ENCODE data around the gene PCDHA1. TPM values are rescaled to one million over a fixed set of nuclear protein-coding genes. Genes with fewer than 3 reads are reported as not detected.
"Not testable (repeated sequence)": the region's sequence is repeated elsewhere in the genome, so short reads cannot be mapped to it uniquely, and the experiment has no call there.

The PCDHA1 gene
- total RNA-seq, 1 donor from 2014 or later, result not detected

DNA sequence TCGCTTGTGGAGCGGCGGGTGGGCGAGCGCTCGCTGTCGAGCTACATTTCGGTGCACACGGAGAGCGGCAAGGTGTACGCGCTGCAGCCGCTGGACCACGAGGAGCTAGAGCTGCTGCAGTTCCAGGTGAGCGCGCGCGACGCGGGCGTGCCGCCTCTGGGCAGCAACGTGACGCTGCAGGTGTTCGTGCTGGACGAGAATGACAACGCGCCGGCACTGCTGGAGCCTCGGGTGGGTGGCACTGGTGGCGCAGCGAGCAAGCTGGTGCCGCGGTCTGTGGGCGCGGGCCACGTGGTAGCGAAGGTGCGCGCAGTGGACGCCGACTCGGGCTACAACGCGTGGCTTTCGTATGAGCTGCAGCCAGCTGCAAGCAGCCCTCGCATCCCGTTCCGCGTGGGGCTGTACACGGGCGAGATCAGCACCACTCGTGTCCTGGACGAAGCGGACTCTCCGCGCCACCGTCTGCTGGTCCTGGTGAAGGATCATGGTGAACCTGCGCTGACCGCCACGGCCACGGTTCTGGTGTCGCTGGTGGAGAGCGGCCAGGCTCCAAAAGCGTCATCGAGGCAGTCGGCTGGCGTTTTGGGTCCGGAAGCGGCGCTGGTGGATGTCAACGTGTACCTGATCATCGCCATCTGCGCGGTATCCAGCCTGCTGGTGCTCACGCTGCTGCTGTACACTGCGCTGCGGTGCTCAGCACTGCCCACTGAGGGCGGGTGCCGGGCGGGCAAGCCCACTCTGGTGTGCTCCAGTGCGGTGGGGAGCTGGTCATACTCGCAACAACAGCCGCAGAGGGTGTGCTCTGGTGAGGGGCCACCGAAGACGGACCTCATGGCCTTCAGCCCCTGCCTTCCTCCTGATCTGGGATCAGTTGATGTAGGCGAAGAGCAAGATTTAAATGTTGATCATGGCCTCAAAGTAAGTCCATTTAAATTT lies 57.1 kb downstream of the PCDHA1 start:
- intact Hi-C loops (cut with DNase I), result no loop called here
- DNase-seq (ENCODE audit: low spot score) (no peak), ATAC-seq (no peak)

DNA sequence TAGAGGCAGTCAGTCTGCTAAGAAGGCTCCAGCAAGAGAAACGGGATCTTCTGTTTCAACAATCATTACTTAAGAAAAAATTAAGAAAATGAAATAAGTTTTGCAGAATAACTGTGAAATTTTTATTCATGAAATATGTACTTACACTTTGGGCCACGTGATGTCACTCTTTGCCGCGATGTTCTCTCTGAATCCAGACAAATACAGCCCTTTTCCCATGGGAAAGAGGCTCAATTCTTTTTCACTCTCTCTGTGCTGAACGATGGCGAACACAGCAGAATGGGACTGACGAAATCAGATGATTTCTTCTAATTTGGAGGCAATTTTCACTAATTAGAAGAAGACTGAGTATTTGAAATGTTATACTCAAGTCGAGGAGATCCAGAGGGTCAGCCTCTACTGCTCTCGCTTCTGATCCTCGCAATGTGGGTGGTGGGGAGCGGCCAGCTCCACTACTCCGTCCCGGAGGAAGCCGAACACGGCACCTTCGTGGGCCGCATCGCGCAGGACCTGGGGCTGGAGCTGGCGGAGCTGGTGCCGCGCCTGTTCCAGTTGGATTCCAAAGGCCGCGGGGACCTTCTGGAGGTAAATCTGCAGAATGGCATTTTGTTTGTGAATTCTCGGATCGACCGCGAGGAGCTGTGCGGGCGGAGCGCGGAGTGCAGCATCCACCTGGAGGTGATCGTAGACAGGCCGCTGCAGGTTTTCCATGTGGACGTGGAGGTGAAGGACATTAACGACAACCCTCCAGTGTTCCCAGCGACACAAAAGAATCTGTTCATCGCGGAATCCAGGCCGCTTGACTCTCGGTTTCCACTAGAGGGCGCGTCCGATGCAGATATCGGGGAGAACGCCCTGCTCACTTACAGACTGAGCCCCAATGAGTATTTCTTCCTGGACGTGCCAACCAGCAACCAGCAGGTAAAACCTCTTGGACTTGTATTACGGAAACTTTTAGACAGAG lies 62.5 kb downstream of the PCDHA1 start, which contains the start of gene PCDHA9:
Gene PCDHA9, plus strand, starts transcription at position 244 of the 964 bp plus-strand sequence. Its CDS starts 114 bp downstream, at position 358.
- intact Hi-C loops (cut with DNase I); ATAC-seq; DNase-seq (ENCODE audit: low spot score): not testable (repeated sequence)

DNA sequence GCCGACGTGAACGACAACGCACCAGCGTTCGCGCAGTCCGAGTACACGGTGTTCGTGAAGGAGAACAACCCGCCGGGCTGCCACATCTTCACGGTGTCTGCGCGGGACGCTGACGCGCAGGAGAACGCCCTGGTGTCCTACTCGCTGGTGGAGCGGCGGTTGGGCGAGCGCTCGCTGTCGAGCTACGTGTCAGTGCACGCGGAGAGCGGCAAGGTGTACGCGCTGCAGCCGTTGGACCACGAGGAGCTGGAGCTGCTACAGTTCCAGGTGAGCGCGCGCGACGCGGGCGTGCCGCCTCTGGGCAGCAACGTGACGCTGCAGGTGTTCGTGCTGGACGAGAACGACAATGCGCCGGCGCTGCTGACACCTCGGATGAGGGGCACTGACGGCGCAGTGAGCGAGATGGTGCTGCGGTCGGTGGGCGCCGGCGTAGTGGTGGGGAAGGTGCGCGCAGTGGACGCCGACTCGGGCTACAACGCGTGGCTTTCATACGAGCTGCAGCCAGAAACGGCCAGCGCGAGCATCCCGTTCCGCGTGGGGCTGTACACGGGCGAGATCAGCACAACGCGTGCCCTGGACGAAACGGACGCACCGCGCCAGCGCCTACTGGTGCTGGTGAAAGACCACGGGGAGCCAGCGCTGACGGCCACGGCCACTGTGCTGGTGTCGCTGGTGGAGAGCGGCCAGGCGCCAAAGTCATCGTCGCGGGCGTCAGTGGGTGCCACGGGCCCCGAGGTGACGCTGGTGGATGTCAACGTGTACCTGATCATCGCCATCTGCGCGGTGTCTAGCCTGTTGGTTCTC lies 64.1 kb downstream of the PCDHA1 start:
- not testable (repeated sequence) for DNase-seq (ENCODE audit: low spot score); ATAC-seq

DNA sequence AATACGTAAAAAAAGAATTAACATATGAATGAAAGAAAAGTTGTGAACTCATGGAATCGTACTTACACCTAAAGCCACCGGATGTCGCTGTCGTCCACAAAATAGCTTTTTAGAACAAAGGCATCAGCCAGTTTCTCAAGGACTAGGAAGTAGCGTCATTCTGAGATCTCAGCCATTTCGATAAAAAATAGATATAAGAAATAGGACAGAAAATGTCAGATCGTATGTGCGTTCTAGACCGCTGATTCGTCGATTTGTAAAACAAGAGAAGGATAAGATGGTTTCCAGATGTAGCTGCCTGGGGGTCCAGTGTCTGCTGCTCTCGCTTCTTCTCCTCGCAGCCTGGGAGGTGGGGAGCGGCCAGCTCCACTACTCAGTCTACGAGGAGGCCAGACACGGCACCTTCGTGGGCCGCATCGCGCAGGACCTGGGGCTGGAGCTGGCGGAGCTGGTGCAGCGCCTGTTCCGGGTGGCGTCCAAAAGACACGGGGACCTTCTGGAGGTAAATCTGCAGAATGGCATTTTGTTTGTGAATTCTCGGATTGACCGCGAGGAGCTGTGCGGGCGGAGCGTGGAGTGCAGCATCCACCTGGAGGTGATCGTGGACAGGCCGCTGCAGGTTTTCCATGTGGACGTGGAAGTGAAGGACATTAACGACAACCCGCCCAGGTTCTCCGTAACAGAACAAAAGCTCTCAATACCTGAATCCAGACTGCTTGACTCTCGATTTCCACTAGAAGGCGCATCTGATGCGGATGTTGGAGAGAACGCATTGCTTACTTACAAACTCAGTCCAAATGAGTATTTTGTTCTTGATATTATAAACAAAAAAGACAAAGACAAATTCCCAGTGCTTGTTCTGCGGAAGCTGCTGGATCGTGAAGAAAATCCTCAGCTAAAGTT lies 70.1 kb downstream of the PCDHA1 start, which contains the start of gene PCDHA10:
Gene PCDHA10, plus strand, starts transcription at position 126 of the 903 bp plus-strand sequence. Its CDS starts 152 bp downstream, at position 278.
- DNase-seq (ENCODE audit: low spot score) (no peak), ATAC-seq (no peak)
- intact Hi-C loops (cut with DNase I), result no loop called here

More for the DNA sequence above, 64.1 kb downstream of the PCDHA1 start:
- intact Hi-C loops (cut with DNase I), result not testable (repeated sequence)

DNA sequence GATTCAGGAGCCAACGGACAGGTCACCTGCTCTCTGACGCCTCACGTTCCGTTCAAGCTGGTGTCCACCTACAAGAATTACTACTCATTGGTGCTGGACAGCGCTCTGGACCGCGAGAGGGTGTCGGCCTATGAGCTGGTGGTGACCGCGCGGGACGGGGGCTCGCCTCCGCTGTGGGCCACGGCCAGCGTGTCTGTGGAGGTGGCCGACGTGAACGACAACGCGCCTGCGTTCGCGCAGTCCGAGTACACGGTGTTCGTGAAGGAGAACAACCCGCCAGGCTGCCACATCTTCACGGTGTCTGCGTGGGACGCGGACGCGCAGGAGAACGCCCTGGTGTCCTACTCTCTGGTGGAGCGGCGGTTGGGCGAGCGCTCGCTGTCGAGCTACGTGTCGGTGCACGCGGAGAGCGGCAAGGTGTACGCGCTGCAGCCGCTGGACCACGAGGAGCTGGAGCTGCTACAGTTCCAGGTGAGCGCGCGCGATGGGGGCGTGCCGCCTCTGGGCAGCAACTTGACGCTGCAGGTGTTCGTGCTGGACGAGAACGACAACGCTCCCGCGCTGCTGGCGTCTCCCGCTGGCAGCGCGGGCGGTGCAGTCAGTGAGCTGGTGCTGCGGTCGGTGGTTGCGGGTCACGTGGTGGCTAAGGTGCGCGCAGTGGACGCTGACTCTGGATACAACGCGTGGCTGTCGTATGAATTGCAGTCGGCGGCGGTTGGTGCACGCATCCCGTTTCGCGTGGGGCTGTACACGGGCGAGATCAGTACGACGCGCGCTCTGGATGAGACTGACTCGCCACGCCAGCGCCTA lies 71.4 kb downstream of the PCDHA1 start:
- ATAC-seq, result no peak
- DNase-seq (ENCODE audit: low spot score), result no peak
- intact Hi-C loops (cut with DNase I), result no loop called here

DNA sequence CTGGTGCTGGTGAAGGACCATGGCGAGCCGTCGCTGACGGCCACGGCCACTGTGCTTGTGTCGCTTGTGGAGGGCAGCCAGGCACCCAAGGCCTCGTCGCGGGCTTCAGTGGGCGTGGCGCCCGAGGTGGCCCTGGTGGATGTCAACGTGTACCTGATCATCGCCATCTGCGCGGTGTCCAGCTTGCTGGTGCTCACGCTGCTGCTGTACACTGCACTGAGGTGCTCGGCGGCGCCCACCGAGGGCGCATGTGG lies 72.0 kb downstream of the PCDHA1 start:
- ATAC-seq (no peak), DNase-seq (ENCODE audit: low spot score) (no peak)
- intact Hi-C loops (cut with DNase I), result no loop called here

DNA sequence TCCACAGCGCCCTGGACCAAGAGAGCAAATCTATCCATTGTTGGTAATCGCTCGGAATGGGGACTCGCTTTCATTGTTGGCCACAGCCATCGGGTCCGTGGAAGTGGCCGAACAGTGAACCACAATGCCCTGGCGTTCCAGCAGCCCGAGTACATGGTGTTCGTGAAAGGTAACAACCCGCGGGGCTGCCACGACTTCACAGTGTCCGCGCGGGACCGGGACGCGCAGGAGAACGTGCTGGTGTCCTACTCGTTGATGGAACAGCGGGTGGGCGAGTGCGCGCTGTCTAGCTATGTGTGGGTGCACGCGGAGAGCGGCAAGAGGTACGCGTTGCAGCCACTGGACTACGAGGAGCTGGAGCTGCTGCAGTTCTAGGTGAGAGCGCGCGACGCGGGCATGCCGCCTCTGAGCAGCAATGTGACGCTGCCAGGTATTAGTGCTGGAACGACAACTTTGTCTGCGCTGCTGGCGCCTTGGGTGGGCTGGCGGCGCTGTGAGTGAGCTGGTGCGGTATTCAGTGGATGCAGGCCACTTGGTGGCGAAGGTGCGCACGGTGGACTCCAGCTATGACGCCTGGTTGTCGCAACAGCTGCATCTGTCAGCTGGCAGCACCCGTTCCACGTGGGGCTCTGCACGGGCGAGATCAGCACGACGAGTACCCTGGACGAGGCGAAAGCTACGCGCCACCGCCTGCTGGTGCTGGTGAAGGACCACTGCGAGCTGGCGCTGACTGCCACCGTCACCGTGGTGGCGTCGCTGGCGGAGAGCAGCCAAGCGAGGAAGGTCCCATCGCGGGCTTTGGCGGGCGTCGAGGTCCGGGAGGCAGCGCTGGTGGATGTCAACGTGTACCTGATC lies 76.7 kb downstream of the PCDHA1 start:
- no peak for DNase-seq (ENCODE audit: low spot score)
- ATAC-seq, result no peak
- intact Hi-C loops (cut with DNase I), result no loop called here

DNA sequence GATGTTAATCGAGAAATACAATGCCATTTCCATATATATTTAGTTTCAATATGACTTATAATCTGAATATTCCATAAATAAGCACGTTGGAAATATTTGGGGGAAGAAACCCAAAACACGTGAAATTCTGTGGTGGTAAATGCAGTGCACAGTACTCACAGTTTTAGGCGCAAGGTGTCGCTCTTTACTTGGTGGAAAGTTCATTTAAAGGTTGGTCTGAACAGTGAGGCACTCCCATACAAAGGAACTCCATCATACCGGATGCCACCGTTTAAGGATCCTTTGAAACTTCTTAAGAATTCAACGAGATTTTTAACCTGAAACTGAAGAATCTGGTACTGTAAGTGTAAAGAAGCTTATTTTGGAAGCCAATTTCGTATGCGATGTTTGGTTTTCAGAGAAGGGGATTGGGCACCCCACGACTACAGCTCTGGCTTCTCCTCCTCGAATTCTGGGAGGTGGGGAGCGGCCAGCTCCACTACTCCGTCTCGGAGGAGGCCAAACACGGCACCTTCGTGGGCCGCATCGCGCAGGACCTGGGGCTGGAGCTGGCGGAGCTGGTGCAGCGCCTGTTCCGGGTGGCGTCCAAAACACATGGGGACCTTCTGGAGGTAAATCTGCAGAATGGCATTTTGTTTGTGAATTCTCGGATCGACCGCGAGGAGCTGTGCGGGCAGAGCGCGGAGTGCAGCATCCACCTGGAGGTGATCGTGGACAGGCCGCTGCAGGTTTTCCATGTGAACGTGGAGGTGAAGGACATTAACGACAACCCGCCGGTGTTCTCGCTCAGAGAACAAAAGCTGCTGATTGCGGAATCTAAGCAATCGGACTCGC lies 83.0 kb downstream of the PCDHA1 start, which contains the start of gene PCDHA11:
Gene PCDHA11, plus strand, starts transcription at position 237 of the 834 bp plus-strand sequence. Its CDS starts 147 bp downstream, at position 384.
- ATAC-seq (peak; percentile 51), DNase-seq (ENCODE audit: low spot score) (no peak)
- intact Hi-C loops (cut with DNase I), result no loop called here

DNA sequence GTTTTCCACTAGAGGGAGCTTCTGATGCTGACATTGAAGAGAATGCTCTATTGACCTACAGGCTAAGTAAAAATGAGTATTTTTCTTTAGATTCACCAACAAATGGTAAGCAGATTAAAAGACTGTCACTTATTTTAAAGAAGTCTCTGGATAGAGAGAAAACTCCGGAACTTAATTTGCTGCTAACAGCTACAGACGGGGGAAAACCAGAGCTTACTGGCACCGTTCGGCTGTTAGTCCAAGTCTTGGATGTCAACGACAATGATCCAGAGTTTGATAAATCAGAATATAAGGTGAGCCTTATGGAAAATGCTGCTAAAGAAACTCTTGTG lies 83.6 kb downstream of the PCDHA1 start:
- intact Hi-C loops (cut with DNase I), result no loop called here
- ATAC-seq, result no peak
- no peak for DNase-seq (ENCODE audit: low spot score)

DNA sequence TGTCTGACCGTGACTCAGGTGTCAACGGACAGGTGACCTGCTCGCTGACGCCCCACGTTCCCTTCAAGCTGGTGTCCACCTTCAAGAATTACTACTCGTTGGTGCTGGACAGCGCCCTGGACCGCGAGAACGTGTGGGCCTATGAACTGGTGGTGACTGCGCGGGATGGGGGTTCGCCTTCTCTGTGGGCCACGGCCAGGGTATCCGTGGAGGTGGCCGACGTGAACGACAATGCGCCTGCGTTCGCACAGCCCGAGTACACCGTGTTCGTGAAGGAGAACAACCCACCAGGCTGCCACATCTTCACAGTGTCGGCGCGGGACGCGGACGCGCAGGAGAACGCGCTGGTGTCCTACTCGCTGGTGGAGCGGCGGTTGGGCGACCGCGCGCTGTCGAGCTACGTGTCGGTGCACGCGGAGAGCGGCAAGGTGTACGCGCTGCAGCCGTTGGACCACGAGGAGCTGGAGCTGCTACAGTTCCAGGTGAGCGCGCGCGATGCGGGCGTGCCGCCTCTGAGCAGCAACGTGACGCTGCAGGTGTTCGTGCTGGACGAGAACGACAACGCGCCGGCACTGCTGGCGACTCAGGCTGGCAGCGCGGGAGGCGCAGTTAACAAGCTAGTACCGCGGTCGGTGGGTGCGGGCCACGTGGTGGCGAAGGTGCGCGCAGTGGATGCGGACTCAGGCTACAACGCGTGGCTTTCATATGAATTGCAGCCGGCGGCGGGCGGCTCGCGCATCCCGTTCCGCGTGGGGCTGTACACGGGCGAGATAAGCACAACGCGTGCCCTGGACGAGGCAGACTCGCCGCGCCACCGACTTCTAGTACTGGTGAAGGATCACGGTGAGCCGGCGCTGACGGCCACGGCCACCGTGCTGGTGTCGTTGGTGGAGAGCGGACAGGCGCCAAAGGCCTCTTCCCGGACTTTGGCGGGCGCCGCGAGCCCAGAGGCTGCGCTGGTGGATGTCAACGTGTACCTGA lies 84.6 kb downstream of the PCDHA1 start:
- no peak for ATAC-seq
- intact Hi-C loops (cut with DNase I), result no loop called here
- no peak for DNase-seq (ENCODE audit: low spot score)

DNA sequence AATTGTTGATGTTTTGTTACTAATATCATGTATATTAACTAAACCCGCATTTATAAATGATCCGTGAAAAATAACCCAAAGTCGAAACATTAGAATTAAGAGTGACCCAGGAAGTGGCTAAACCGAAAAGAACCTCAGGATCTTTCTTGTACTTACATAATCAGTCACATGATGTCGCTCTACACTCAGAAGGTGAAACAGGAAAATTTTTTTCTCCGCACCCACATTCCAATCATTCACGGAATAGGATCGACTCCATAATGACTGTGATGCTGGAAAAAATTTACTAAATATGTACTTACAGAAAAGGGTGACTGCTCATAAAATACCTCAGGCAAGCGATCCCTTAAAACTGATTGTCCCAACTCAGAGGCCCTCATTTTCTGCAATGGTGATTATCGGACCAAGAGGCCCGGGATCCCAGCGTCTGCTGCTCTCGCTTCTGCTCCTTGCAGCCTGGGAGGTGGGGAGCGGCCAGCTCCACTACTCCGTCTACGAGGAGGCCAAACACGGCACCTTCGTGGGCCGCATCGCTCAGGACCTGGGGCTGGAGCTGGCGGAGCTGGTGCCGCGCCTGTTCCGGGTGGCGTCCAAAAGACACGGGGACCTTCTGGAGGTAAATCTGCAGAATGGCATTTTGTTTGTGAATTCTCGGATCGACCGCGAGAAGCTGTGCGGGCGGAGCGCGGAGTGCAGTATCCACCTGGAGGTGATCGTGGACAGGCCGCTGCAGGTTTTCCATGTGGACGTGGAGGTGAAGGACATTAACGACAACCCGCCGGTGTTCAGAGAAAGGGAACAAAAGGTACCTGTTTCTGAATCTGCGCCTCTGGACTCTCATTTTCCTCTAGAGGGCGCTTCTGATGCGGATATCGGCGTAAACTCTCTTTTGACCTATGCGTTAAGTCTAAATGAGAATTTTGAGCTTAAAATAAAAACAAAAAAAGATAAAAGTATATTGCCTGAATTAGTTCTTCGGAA lies 89.4 kb downstream of the PCDHA1 start, which contains the start of gene PCDHA12:
Gene PCDHA12, plus strand, starts transcription at position 224 of the 981 bp plus-strand sequence. Its CDS starts 165 bp downstream, at position 389.
- no peak for ATAC-seq
- intact Hi-C loops (cut with DNase I), result no loop called here
- no peak for DNase-seq (ENCODE audit: low spot score)

DNA sequence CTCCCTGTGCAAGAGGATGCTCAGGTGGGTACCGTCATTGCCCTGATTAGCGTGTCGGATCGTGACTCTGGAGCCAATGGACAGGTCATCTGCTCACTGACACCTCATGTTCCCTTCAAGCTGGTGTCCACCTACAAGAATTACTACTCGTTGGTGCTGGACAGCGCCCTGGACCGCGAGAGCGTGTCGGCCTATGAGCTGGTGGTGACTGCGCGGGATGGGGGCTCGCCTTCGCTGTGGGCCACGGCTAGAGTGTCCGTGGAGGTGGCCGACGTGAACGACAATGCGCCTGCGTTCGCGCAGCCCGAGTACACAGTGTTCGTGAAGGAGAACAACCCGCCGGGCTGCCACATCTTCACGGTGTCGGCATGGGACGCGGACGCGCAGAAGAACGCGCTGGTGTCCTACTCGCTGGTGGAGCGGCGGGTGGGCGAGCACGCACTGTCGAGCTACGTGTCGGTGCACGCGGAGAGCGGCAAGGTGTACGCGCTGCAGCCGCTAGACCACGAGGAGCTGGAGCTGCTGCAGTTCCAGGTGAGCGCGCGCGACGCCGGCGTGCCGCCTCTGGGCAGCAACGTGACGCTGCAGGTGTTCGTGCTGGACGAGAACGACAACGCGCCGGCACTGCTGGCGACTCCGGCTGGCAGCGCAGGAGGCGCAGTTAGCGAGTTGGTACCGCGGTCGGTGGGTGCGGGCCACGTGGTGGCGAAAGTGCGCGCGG lies 90.8 kb downstream of the PCDHA1 start:
- ATAC-seq; intact Hi-C loops (cut with DNase I); DNase-seq (ENCODE audit: low spot score): not testable (repeated sequence)

Measured in sciatic nerve (tissue), 2 donors.